Measurements from ENCODE around the gene PTPN22. TPM values are rescaled to one million over a fixed set of nuclear protein-coding genes. Genes with fewer than 3 reads are reported as not detected.

The PTPN22 gene
- total RNA-seq, 2 experiments from 2014 or later: 54.0 to 56.0 TPM

DNA sequence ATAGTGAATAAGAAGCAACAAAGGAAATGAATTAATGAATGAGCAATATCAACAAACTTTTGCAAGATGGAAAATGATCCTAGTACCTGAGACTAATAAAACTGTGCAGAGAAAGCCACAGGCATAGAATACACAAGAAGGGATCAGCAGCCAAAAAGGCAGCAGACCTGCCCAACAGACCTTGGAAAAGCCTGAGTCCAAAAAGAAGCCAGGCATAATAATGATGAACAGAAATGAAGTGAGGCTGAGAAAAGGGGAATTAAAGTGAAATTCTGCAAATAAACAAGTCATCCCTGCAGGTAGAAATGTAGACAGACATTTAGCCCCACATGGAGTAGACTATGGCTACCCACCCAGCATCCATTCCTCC, 101.9 kb downstream of the PTPN22 start:
- Mint-ChIP-seq H3K9me3 (no peaks in the 10 kb centered on the region), H3K27me3 (no peaks in the 10 kb centered on the region), H3K4me1 (ENCODE audit: low read depth) (peaks cover 45% of the 10 kb centered on the region), H3K4me3 (no peak overlapping the region), H3K36me3 (ENCODE audit: low read depth) (peaks cover 28% of the 10 kb centered on the region), H3K27ac (peak overlapping the region; percentile 47)
- TF ChIP-seq CTCF (IDR thresholded peaks at IDR 0.05): no peak
- POLR2A ChIA-PET: interaction anchor here (2.4 kb wide), 1 partner anchor 10 kb away, joined by 13 read pairs; the partner anchor contains the start of gene PHTF1
- CTCF ChIA-PET: no interaction called here
- no peak for DNase-seq
- intact Hi-C loops (cut with micrococcal nuclease): no loop called here
- no peak for ATAC-seq

- no peak for DNase-seq
- ChIA-PET POLR2A (interaction anchor here (2.4 kb wide), 1 partner anchor 10 kb away, joined by 13 read pairs; the partner anchor contains the start of gene PHTF1), CTCF (interaction anchor here (1.0 kb wide), 1 partner anchor 10 kb away, joined by 3 read pairs; the partner anchor contains the start of gene PHTF1)
- Mint-ChIP-seq H3K27me3 (no peaks in the 10 kb centered on the region), H3K4me1 (ENCODE audit: low read depth) (peaks cover 45% of the 10 kb centered on the region), H3K36me3 (ENCODE audit: low read depth) (peaks cover 28% of the 10 kb centered on the region), H3K27ac (peak overlapping the region; percentile 18), H3K9me3 (no peaks in the 10 kb centered on the region), H3K4me3 (no peak overlapping the region)
- intact Hi-C loops (cut with micrococcal nuclease): no loop called here
- no peak for ATAC-seq
- no peak for TF ChIP-seq CTCF (IDR thresholded peaks at IDR 0.05)
Observed at GRCh38 chr1:113768916-113769600, 102.5 kb downstream of the PTPN22 start.

GRCh38 chr1:113765306-113766230, 105.9 kb downstream of the PTPN22 start:
- Mint-ChIP-seq H3K9me3 (no peaks in the 10 kb centered on the region), H3K4me1 (ENCODE audit: low read depth) (peaks cover 36% of the 10 kb centered on the region), H3K27ac (peak overlapping the region; percentile 16), H3K4me3 (no peak overlapping the region), H3K36me3 (ENCODE audit: low read depth) (peaks cover 28% of the 10 kb centered on the region), H3K27me3 (no peaks in the 10 kb centered on the region)
- no peak for TF ChIP-seq CTCF (IDR thresholded peaks at IDR 0.05)
- ATAC-seq: no peak
- POLR2A ChIA-PET: interaction anchor here (0.9 to 1.3 kb wide), 2 partner anchors 12 to 97 kb away, joined by 3 to 4 read pairs; no protein-coding TSS in a partner anchor
- intact Hi-C loops (cut with micrococcal nuclease): no loop called here
- DNase-seq: no peak
- CTCF ChIA-PET: interaction anchor here (1.1 to 1.3 kb wide), 2 partner anchors 19 to 626 kb away, joined by 3 to 5 read pairs; no protein-coding TSS in a partner anchor

Other genes starting within 250 kb of the PTPN22 start
- gene PHTF1, start 112.2 kb downstream of the PTPN22 start, total RNA-seq: 10 to 100 TPM; 13.1 to 14.4 TPM
- gene RSBN1, start 59.2 kb downstream of the PTPN22 start, total RNA-seq: 10 to 100 TPM; 25.6 to 28.3 TPM
- under 1 TPM; 0.40 to 0.61 TPM for gene BCL2L15, start 15.9 kb upstream of the PTPN22 start, total RNA-seq
- gene AP4B1, start 33.1 kb upstream of the PTPN22 start, total RNA-seq: 10 to 100 TPM; 38.2 to 38.5 TPM
- 10 to 100 TPM; 19.1 to 19.3 TPM for gene DCLRE1B, start 33.6 kb upstream of the PTPN22 start, total RNA-seq
- 10 to 100 TPM; 42.8 to 45.1 TPM for gene HIPK1, start 57.6 kb upstream of the PTPN22 start, total RNA-seq
- gene OLFML3, start 107.8 kb upstream of the PTPN22 start, total RNA-seq: under 1 TPM; 0.14 to 0.49 TPM